WTC11 (cell line): ENCODE results near the gene B3GNT9. TPM values are rescaled to one million over a fixed set of nuclear protein-coding genes. Genes with fewer than 3 reads are reported as not detected.

ENCODE experiments used
- ATAC-seq: fragments of 200-7000 bp; cut with Tn5 transposase; 2 replicates; pipeline ENCODE4 v1.10.0; 2021; ENCODE audit warnings: mild to moderate bottlenecking, moderate library complexity
- CTCF ChIA-PET: fragments of 300-600 bp; sonication (Branson Sonifier 250); formaldehyde crosslinking; loops from one replicate; lab custom pipeline; 2021; ENCODE audit warnings: antibody characterized with exemption; lab: Charles Lee
- POLR2A ChIA-PET: fragments of 350-600 bp; sonication (Branson Sonifier 250); formaldehyde crosslinking; loops from one replicate; lab custom pipeline; 2021; ENCODE audit warnings: antibody characterized with exemption; lab: Charles Lee
- DNase-seq: peaks from one replicate; pipeline ENCODE4 v3.0.0; 2021; ENCODE audit warnings: low spot score
- H3K27ac Mint-ChIP-seq: 2 replicates; pipeline ENCODE4 v1.8.0; 2021; ENCODE audit warnings: mixed read lengths
- H3K27me3 Mint-ChIP-seq: 2 replicates; pipeline ENCODE4 v1.8.0; 2021; ENCODE audit warnings: low read depth, mild to moderate bottlenecking, moderate library complexity, mixed read lengths
- H3K36me3 Mint-ChIP-seq: 2 replicates; pipeline ENCODE4 v1.8.0; 2021; ENCODE audit warnings: mixed read lengths
- H3K4me1 Mint-ChIP-seq: 2 replicates; pipeline ENCODE4 v1.8.0; 2022; ENCODE audit warnings: mixed read lengths
- H3K4me3 Mint-ChIP-seq: 2 replicates; pipeline ENCODE4 v1.8.0; 2021; ENCODE audit warnings: mild to moderate bottlenecking, moderate library complexity, mixed read lengths
- H3K9me3 Mint-ChIP-seq: 2 replicates; pipeline ENCODE4 v1.8.0; 2021; ENCODE audit warnings: mixed read lengths
- ATF2 ChIP-seq: sonication (generic); formaldehyde crosslinking; IDR thresholded peaks from 2 replicates; pipeline ENCODE4 v1.8.1; 2022; ENCODE audit warnings: low read depth, missing genetic modification reagents, borderline replicate concordance
- E2F1 ChIP-seq: sonication (generic); formaldehyde crosslinking; IDR thresholded peaks from 2 replicates; pipeline ENCODE4 v1.8.0; 2022; ENCODE audit warnings: mild to moderate bottlenecking, missing genetic modification reagents
- E2F5 ChIP-seq: sonication (generic); formaldehyde crosslinking; IDR thresholded peaks from 2 replicates; pipeline ENCODE4 v1.8.1; 2022; ENCODE audit warnings: mild to moderate bottlenecking, moderate library complexity, missing genetic modification reagents
- EMX1 ChIP-seq: fragments of 250-450 bp; sonication (Bioruptor Pico); IDR thresholded peaks from 2 replicates; pipeline ENCODE4 v1.8.0; 2021; ENCODE audit warnings: mild to moderate bottlenecking
- FOXK1 ChIP-seq: sonication (generic); formaldehyde crosslinking; IDR thresholded peaks from 2 replicates; pipeline ENCODE4 v1.8.0; 2022; ENCODE audit warnings: mild to moderate bottlenecking, moderate library complexity, missing genetic modification reagents
- FOXP1 ChIP-seq: sonication (generic); formaldehyde crosslinking; IDR thresholded peaks from 2 replicates; pipeline ENCODE4 v1.8.0; 2022; ENCODE audit warnings: missing genetic modification reagents, mild to moderate bottlenecking, moderate library complexity, borderline replicate concordance
- GRHL2 ChIP-seq: fragments of 250-450 bp; sonication (Bioruptor Pico); IDR thresholded peaks from 2 replicates; pipeline ENCODE4 v1.8.0; 2022; ENCODE audit warnings: mild to moderate bottlenecking, moderate library complexity; ENCODE audit not compliant: insufficient replicate concordance, severe bottlenecking
- JUN ChIP-seq: sonication (generic); formaldehyde crosslinking; IDR thresholded peaks from 2 replicates; pipeline ENCODE4 v1.8.0; 2023; ENCODE audit warnings: mild to moderate bottlenecking, missing genetic modification reagents
- PRRX2 ChIP-seq: fragments of 250-450 bp; sonication (Bioruptor Pico); IDR thresholded peaks from 2 replicates; pipeline ENCODE4 v1.8.0; 2021; ENCODE audit warnings: mild to moderate bottlenecking
- RELA ChIP-seq: sonication (generic); formaldehyde crosslinking; IDR thresholded peaks from 2 replicates; pipeline ENCODE4 v1.8.1; 2022; ENCODE audit warnings: missing genetic modification reagents, mild to moderate bottlenecking, borderline replicate concordance
- SMAD3 ChIP-seq: sonication (generic); formaldehyde crosslinking; IDR thresholded peaks from 2 replicates; pipeline ENCODE4 v1.8.0; 2022; ENCODE audit warnings: missing genetic modification reagents, mild to moderate bottlenecking, borderline replicate concordance
- SP1 ChIP-seq: sonication (generic); formaldehyde crosslinking; conservative IDR thresholded peaks from 2 replicates; pipeline ENCODE4 v1.8.1; 2022; ENCODE audit warnings: missing genetic modification reagents
- TEAD4 ChIP-seq: sonication (generic); formaldehyde crosslinking; IDR thresholded peaks from 2 replicates; pipeline ENCODE4 v1.8.0; 2022; ENCODE audit warnings: mild to moderate bottlenecking, missing genetic modification reagents
- TP53 ChIP-seq: sonication (generic); formaldehyde crosslinking; IDR thresholded peaks from 2 replicates; pipeline ENCODE4 v1.8.1; 2023; ENCODE audit warnings: mild to moderate bottlenecking, missing genetic modification reagents
- ZNF423 ChIP-seq: fragments of 250-450 bp; sonication (Bioruptor Pico); IDR thresholded peaks from 2 replicates; pipeline ENCODE4 v2.1.2; 2022; ENCODE audit warnings: mild to moderate bottlenecking, moderate library complexity
- total RNA-seq: library from RNA; stranded (reverse); gene quantifications from 3 replicates; pipeline ENCODE4 v1.2.3, GENCODE V29; 2021
- TF ChIP-seq, protein P1 (sequence below): sonication (generic); formaldehyde crosslinking; IDR thresholded peaks from 2 replicates; pipeline ENCODE4 v1.8.1; 2023; ENCODE audit warnings: mild to moderate bottlenecking, missing genetic modification reagents, borderline replicate concordance
- TF ChIP-seq, protein P2 (sequence below): sonication (generic); formaldehyde crosslinking; IDR thresholded peaks from 2 replicates; pipeline ENCODE4 v1.8.0; 2022; ENCODE audit warnings: mild to moderate bottlenecking, missing genetic modification reagents
- TF ChIP-seq, protein P3 (sequence below): sonication (generic); formaldehyde crosslinking; IDR thresholded peaks from 2 replicates; pipeline ENCODE4 v1.8.1; 2022; ENCODE audit warnings: missing genetic modification reagents, borderline replicate concordance

The B3GNT9 gene
- total RNA-seq, 1 experiment from 2014 or later: 6.4 TPM

DNA sequence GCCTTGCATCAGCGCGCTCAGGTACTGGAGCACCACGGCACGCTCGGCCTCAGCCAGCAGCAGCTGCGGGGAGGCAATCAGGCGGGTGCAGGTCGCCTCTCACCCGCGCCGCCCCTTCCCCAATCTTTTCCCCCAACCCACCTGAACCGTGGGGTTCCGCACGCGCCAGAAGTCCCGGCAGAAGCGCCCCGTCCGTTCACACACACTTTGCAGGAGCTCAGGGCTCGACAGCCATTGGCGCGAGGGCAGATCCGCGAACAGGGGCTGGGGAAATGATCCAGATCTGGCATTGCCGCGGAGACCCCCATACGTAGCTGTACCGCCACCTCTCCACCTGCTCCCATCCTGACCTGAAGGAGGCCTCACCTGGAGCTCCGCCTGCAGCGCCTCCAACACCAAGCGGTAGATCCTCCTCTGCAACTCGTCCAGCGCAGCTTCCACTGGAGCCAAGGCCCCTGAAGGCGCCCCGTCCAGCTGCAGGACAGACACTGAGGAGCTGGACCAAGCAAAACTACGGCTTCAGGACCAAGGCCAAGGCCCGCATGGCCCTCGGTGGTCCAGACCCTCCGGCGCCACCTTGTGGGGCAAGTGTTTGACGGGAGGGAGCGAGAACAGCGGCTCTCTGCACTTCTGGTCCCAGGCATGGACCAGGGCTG lies 34.3 kb upstream of the B3GNT9 start (continued):
- TF ChIP-seq, protein P1, sequence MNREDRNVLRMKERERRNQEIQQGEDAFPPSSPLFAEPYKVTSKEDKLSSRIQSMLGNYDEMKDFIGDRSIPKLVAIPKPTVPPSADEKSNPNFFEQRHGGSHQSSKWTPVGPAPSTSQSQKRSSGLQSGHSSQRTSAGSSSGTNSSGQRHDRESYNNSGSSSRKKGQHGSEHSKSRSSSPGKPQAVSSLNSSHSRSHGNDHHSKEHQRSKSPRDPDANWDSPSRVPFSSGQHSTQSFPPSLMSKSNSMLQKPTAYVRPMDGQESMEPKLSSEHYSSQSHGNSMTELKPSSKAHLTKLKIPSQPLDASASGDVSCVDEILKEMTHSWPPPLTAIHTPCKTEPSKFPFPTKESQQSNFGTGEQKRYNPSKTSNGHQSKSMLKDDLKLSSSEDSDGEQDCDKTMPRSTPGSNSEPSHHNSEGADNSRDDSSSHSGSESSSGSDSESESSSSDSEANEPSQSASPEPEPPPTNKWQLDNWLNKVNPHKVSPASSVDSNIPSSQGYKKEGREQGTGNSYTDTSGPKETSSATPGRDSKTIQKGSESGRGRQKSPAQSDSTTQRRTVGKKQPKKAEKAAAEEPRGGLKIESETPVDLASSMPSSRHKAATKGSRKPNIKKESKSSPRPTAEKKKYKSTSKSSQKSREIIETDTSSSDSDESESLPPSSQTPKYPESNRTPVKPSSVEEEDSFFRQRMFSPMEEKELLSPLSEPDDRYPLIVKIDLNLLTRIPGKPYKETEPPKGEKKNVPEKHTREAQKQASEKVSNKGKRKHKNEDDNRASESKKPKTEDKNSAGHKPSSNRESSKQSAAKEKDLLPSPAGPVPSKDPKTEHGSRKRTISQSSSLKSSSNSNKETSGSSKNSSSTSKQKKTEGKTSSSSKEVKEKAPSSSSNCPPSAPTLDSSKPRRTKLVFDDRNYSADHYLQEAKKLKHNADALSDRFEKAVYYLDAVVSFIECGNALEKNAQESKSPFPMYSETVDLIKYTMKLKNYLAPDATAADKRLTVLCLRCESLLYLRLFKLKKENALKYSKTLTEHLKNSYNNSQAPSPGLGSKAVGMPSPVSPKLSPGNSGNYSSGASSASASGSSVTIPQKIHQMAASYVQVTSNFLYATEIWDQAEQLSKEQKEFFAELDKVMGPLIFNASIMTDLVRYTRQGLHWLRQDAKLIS (CRISPR knock-in tag): no peak
- peak; percentile 51; the same call in 1 of the 2 replicates for TF ChIP-seq JUN
- TF ChIP-seq, protein P2, sequence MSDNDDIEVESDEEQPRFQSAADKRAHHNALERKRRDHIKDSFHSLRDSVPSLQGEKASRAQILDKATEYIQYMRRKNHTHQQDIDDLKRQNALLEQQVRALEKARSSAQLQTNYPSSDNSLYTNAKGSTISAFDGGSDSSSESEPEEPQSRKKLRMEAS (CRISPR knock-in tag): peak; percentile 86
- TF ChIP-seq E2F1 (CRISPR knock-in tag): no peak; the same call in 1 of the 2 replicates
- peak; percentile 86; the same call in 1 of the 2 replicates for TF ChIP-seq FOXK1 (CRISPR knock-in tag)
- peak; percentile 40; the same call in 1 of the 2 replicates for TF ChIP-seq E2F5
- TF ChIP-seq TEAD4 (CRISPR knock-in tag): peak; percentile 72; the same call in 1 of the 2 replicates
- TF ChIP-seq ATF2 (CRISPR knock-in tag): 0 out of 2 replicates have a peak, but pooled peaks have one; percentile 28
- TF ChIP-seq ZNF423 (CRISPR knock-in tag): no peak
- TF ChIP-seq SP1: peak; percentile 72
- TF ChIP-seq SMAD3 (CRISPR knock-in tag): peak; percentile 63; the same call in 1 of the 2 replicates
- TF ChIP-seq PRRX2 (CRISPR knock-in tag): peak; percentile 83; the same call in 1 of the 2 replicates

DNA sequence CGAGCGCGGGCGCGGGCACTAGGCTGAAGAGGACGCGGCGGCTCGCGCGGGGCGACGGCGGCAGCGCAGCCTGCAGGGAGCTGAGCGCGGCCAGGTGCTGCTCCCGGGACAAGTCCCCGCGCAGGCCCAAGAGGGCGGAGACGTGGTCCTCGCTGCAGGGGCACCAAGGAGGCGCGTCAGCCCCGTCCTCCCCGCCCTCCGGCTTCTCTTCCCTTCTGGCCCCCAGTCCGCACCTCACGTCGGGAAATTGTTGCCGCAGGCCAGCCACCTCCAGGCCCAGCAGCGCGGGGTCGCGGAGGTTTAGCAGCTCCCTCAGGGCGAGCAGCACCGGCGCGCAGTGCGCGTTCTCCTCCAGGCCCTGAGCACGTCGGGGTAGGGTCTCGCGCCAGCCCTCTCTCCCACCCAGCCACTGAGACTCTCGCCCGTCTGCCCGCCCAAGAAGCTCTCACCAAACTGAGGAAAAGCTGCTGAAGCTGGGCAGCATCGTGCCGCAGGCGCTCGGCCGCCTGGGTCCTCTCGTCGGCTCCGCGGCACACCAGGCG lies 33.7 kb upstream of the B3GNT9 start:
- Mint-ChIP-seq H3K4me1 (peaks cover 17% of the 10 kb centered on the region), H3K36me3 (no peaks in the 10 kb centered on the region), H3K9me3 (no peaks in the 10 kb centered on the region), H3K27me3 (peaks cover 29% of the 10 kb centered on the region), H3K27ac (no peak overlapping the region), H3K4me3 (peak overlapping the region; percentile 82)
- no peak for ATAC-seq
- ChIA-PET CTCF (interaction anchor here (0.5 to 4.4 kb wide), 34 partner anchors 10 to 910 kb away, joined by 3 to 88 read pairs (median 5); partner anchors contain the start of genes B3GNT9, CES3, ELMO3 and FBXL8), POLR2A (interaction anchor here (1.2 to 2.1 kb wide), 5 partner anchors 9 to 34 kb away, joined by 3 to 8 read pairs (median 6); partner anchors contain the start of genes B3GNT9 and NOL3)
- peak; percentile 45 for DNase-seq
- no peak for TF ChIP-seq GRHL2 (CRISPR knock-in tag)
- TF ChIP-seq, protein P3, sequence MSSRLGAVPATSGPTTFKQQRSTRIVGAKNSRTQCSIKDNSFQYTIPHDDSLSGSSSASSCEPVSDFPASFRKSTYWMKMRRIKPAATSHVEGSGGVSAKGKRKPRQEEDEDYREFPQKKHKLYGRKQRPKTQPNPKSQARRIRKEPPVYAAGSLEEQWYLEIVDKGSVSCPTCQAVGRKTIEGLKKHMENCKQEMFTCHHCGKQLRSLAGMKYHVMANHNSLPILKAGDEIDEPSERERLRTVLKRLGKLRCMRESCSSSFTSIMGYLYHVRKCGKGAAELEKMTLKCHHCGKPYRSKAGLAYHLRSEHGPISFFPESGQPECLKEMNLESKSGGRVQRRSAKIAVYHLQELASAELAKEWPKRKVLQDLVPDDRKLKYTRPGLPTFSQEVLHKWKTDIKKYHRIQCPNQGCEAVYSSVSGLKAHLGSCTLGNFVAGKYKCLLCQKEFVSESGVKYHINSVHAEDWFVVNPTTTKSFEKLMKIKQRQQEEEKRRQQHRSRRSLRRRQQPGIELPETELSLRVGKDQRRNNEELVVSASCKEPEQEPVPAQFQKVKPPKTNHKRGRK (CRISPR knock-in tag): no peak
- no peak for TF ChIP-seq TP53
- 0 out of 2 replicates have a peak, but pooled peaks have one; percentile 32 for TF ChIP-seq FOXP1
- no peak for TF ChIP-seq EMX1 (CRISPR knock-in tag)
- TF ChIP-seq RELA (CRISPR knock-in tag): no peak
